A673 (cell line): ENCODE results near the gene GSDMA.

Source experiments
- EZH2 ChIP-seq: fragments of 200-600 bp; sonication (generic); IDR thresholded peaks from 2 replicates; pipeline ENCODE4 v1.6.1; 2017; ENCODE audit warnings: borderline replicate concordance, low read depth, mild to moderate bottlenecking, mixed read lengths, antibody characterized with exemption, low read length; ENCODE audit not compliant: poor library complexity, severe bottlenecking
- TF ChIP-seq, protein P1 (sequence below): fragments of 300-800, 200-600 bp; sonication (generic); conservative IDR thresholded peaks from 2 replicates; pipeline ENCODE4 v1.5.1; 2017; ENCODE audit warnings: low read depth, mild to moderate bottlenecking, antibody characterized with exemption, low read length, moderate library complexity, mixed read lengths

DNA sequence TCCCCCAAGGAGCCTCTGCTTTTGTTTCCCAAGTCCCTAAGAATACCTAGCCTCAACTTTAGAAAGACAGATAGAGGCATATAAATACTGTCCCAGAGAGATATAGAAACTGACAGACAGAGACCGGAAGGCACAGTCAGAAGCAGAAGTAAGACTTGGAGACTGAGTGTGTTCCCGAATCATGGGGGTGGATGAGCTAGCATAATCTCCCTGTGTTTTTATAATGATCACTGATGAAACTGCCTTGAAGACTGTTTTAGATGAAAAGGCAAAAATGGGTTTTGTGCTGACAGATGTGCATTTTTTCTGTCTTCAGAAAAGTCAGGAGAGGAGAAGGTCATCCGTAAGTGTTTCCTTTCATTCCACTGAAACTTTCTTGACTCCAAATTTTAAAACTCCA is 9.5 kb downstream of the GSDMA start:
- TF ChIP-seq, protein P1, sequence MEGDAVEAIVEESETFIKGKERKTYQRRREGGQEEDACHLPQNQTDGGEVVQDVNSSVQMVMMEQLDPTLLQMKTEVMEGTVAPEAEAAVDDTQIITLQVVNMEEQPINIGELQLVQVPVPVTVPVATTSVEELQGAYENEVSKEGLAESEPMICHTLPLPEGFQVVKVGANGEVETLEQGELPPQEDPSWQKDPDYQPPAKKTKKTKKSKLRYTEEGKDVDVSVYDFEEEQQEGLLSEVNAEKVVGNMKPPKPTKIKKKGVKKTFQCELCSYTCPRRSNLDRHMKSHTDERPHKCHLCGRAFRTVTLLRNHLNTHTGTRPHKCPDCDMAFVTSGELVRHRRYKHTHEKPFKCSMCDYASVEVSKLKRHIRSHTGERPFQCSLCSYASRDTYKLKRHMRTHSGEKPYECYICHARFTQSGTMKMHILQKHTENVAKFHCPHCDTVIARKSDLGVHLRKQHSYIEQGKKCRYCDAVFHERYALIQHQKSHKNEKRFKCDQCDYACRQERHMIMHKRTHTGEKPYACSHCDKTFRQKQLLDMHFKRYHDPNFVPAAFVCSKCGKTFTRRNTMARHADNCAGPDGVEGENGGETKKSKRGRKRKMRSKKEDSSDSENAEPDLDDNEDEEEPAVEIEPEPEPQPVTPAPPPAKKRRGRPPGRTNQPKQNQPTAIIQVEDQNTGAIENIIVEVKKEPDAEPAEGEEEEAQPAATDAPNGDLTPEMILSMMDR: no peak
- TF ChIP-seq EZH2: no peak
